GM12891 (cell line): ENCODE data around the gene CALML3.

Experiments used
- POLR2A ChIP-seq: IDR thresholded peaks from 2 replicates; pipeline ENCODE4 v1.6.1; 2011; ENCODE audit warnings: low read depth, low read length, control low read depth
- TAF1 ChIP-seq: IDR thresholded peaks from 2 replicates; pipeline ENCODE4 v1.6.1; 2011; ENCODE audit warnings: low read depth, low read length, control low read depth

DNA sequence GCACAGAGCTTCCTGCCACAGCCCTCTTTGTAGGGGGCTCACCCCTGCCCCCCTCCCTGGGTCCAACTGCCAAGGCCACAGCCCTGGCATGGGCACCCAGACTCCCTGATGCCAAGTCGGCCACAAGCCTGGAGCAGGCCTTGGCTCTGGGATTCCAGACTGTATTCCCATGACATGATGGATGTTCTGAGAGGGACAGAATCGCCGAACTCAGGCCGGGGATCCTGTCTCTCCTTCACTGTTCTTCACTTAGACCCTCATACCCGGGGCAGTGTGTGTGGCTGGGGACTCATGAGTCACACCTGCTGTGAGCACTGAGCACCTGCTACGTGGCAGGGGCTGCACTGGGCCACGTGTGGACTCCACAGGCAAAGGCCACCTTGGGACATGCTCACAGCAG, 33.3 kb upstream of the CALML3 start:
- TF ChIP-seq TAF1 (no peak), POLR2A (no peak)
